Esophagus squamous epithelium (tissue), 5 donors: ENCODE data around the gene FNDC3A. TPM values are rescaled to one million over a fixed set of nuclear protein-coding genes. Genes with fewer than 3 reads are reported as not detected.

Experiments used
- DNase-seq: peaks from one replicate; lab custom pipeline; 2025; lab: John Stamatoyannopoulos, UW
- H3K27ac ChIP-seq, 4 donors: fragments of 200-600 bp; sonication (generic); one replicate each; pipeline ENCODE4 v1.5.1; 2016 to 2019; ENCODE audit warnings: mild to moderate bottlenecking in 1 of 4
- H3K27me3 ChIP-seq, 4 donors: fragments of 200-600 bp; sonication (generic); 1 replicate in 3 of 4; 2 replicates in 1 of 4; pipeline versions ENCODE4 v1.5.1 to v1.6.0; 2017 to 2021; ENCODE audit warnings: antibody characterized with exemption in 1 of 4
- H3K36me3 ChIP-seq, 3 donors: fragments of 200-600 bp; sonication (generic); one replicate each; pipeline ENCODE4 v1.5.1; 2016 to 2019
- H3K4me1 ChIP-seq, 3 donors: fragments of 200-600 bp; sonication (generic); one replicate each; pipeline ENCODE4 v1.5.1; 2017 to 2019
- H3K4me3 ChIP-seq, 4 donors: fragments of 200-600 bp; sonication (generic); 1 replicate in 3 of 4; 2 replicates in 1 of 4; pipeline ENCODE4 v1.5.1; 2016 to 2019; ENCODE audit warnings: mild to moderate bottlenecking in 2 of 4, moderate library complexity in 1 of 4
- H3K9me3 ChIP-seq, 3 donors: fragments of 200-600 bp; sonication (generic); one replicate each; pipeline ENCODE4 v1.5.1; 2016 to 2019
- CTCF ChIP-seq, 6 experiments: fragments of 450-650 bp in 4 of 6; fragments of 200-600 bp in 2 of 6; sonication (generic) in 2 of 6; IDR thresholded peaks; one replicate each; pipeline ENCODE4 v1.5.1; 2016 to 2019; ENCODE audit warnings: antibody characterized with exemption in 6 of 6, mild to moderate bottlenecking in 4 of 6, moderate library complexity in 4 of 6
- POLR2A ChIP-seq, 4 donors: fragments of 450-650 bp; IDR thresholded peaks; one replicate each; pipeline ENCODE4 v1.6.1; 2017; ENCODE audit warnings: antibody characterized with exemption in 4 of 4, mild to moderate bottlenecking in 4 of 4, moderate library complexity in 3 of 4
- WGBS, 2 donors: methylation state at CpG; one replicate each; pipeline ENCODE4 v1.1.5; 2018; 5-methylcytosine and 5-hydroxymethylcytosine counted together
- intact Hi-C: fragments of 100-400 bp; cut with DNase I; formaldehyde crosslinking; loops from one replicate; pipeline ENCODE4 v1.15.0; 2022
- total RNA-seq, 4 donors: library from RNA; depleted of rRNA; stranded (reverse); fragments of >200 nt; gene quantifications; one replicate each; pipeline ENCODE4 v1.1.0, GENCODE V29; 2016
- donor health status: DM: yes; HTN: yes; CAD: no.

The FNDC3A gene
- total RNA-seq, 4 donors from 2014 or later, result 10.0 to 29.8 (median 19.5) TPM

GRCh38 chr13:49029570-49029969, 53.9 kb downstream of the FNDC3A start:
- intact Hi-C loops, result no loop called here
- TF ChIP-seq POLR2A (IDR thresholded peaks at IDR 0.05) (no peak), CTCF (IDR thresholded peaks at IDR 0.05) (no peak)

DNA sequence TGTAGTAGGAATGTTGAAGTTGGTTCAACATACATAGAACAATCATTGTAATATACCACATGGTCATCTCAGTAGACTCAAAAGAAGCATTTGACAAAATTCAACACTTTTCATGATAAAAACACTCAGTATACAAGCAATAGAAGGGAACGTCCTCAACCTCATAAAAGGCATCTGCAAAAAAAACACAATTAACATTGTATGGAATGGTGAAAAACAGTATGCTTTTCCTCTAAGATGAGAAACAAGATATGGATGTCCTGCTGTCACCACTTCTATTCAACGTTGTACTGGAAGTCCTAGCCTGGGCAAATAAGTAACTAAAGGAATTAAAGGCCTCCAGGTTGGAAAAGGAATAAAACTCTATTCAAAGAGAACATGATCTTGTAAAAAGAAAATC, 54.5 kb downstream of the FNDC3A start:
- Histone ChIP-seq H3K4me1 (no peaks in the 10 kb centered on the region), H3K27ac (no peak overlapping the region), H3K36me3 (no peaks in the 10 kb centered on the region), H3K9me3 (no peaks in the 10 kb centered on the region), H3K27me3 (no peaks in the 10 kb centered on the region), H3K4me3 (no peak overlapping the region)
- no peak for DNase-seq
- TF ChIP-seq POLR2A (IDR thresholded peaks at IDR 0.05), result no peak
- TF ChIP-seq CTCF (IDR thresholded peaks at IDR 0.05), result no peak
- intact Hi-C loops, result no loop called here
- WGBS, 2 donors, result 79 to 89% methylated on average over 2 of the region's 2 CpGs

More at GRCh38 chr13:49029570-49029969, 53.9 kb downstream of the FNDC3A start:
- no peak overlapping the region for H3K27ac ChIP-seq
- no peak overlapping the region for H3K4me3 ChIP-seq
- H3K27me3 ChIP-seq, result no peaks in the 10 kb centered on the region
- H3K9me3 ChIP-seq, result no peaks in the 10 kb centered on the region
- no peaks in the 10 kb centered on the region for H3K4me1 ChIP-seq
- no peaks in the 10 kb centered on the region for H3K36me3 ChIP-seq
- DNase-seq, result no peak
- 82 to 85% methylated on average over 2 of the region's 2 CpGs for WGBS, 2 donors

- 92 to 98% methylated on average over 3 of the region's 3 CpGs for WGBS, 2 donors
- H3K4me1 ChIP-seq, result no peaks in the 10 kb centered on the region
- peaks cover 0 to 6% (median 0%) of the 10 kb centered on the region in 3 donors for H3K36me3 ChIP-seq
- no peak for TF ChIP-seq POLR2A (IDR thresholded peaks at IDR 0.05)
- TF ChIP-seq CTCF (IDR thresholded peaks at IDR 0.05), result no peak
- H3K9me3 ChIP-seq, result no peaks in the 10 kb centered on the region
- H3K4me3 ChIP-seq, result no peak overlapping the region
- no peak for DNase-seq
- intact Hi-C loops, result no loop called here
- no peaks in the 10 kb centered on the region for H3K27me3 ChIP-seq
- H3K27ac ChIP-seq, result no peak overlapping the region
Observed at GRCh38 chr13:49040872-49041271, 65.2 kb downstream of the FNDC3A start.

DNA sequence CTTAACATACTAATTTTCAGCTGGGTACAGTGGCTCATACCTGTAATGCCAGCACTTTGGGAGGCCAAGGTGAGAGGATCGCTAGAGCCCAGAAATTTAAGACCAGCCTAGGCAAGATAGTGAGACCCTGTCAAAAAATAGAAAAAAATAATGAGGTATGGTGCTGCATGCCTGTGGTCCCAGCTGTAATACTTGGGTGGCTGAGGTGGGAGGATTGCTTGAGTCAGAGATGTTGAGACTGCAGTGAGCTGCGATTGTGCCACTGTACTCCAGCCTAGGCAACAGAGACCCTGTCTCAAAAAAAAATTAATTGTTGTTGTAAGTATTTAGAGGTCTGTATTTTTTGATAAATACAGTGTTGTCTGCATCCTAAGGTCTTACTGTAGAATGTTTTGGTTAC, 66.8 kb downstream of the FNDC3A start:
- no peak for TF ChIP-seq POLR2A (IDR thresholded peaks at IDR 0.05)
- no peak for TF ChIP-seq CTCF (IDR thresholded peaks at IDR 0.05)
- no peaks in the 10 kb centered on the region for H3K9me3 ChIP-seq
- WGBS, 2 donors, result 92 to 98% methylated on average over 1 to 2 of the region's 2 CpGs
- DNase-seq, result no peak
- H3K4me1 ChIP-seq, result no peaks in the 10 kb centered on the region
- intact Hi-C loops, result no loop called here
- no peak overlapping the region for H3K27ac ChIP-seq
- H3K4me3 ChIP-seq, result no peak overlapping the region
- H3K36me3 ChIP-seq, result peaks cover 0 to 6% (median 0%) of the 10 kb centered on the region in 3 donors
- H3K27me3 ChIP-seq, result no peaks in the 10 kb centered on the region

GRCh38 chr13:49044008-49044407, 68.3 kb downstream of the FNDC3A start:
- 77 to 90% methylated on average over 1 of the region's 3 CpGs for WGBS, 2 donors
- H3K4me1 ChIP-seq, result no peaks in the 10 kb centered on the region
- H3K36me3 ChIP-seq, result peaks cover 0 to 6% (median 0%) of the 10 kb centered on the region in 3 donors
- no peak for DNase-seq
- intact Hi-C loops, result no loop called here
- H3K9me3 ChIP-seq, result no peaks in the 10 kb centered on the region
- H3K27me3 ChIP-seq, result no peaks in the 10 kb centered on the region
- no peak overlapping the region for H3K4me3 ChIP-seq
- no peak overlapping the region for H3K27ac ChIP-seq
- TF ChIP-seq POLR2A (IDR thresholded peaks at IDR 0.05) (no peak), CTCF (IDR thresholded peaks at IDR 0.05) (no peak)
